Tibial nerve (tissue), 4 donors: ENCODE measurements around the gene BRIP1. TPM values are rescaled to one million over a fixed set of nuclear protein-coding genes. Genes with fewer than 3 reads are reported as not detected.
"Not testable (repeated sequence)": the region's sequence is repeated elsewhere in the genome, so short reads cannot be mapped to it uniquely, and the experiment has no call there.

Source experiments
- DNase-seq, 2 donors: peaks; one replicate each; pipeline ENCODE4 v3.0.0-alpha.2; 2019; ENCODE audit warnings: low spot score in 2 of 2
- H3K27ac ChIP-seq, 4 donors: fragments of 200-600 bp; sonication (generic) in 3 of 4; one replicate each; pipeline ENCODE4 v1.5.1; 2017 to 2019; ENCODE audit warnings: mild to moderate bottlenecking in 1 of 4
- H3K27me3 ChIP-seq, 2 donors: fragments of 200-600 bp; sonication (generic) in 1 of 2; one replicate each; pipeline versions ENCODE4 v1.5.1 to v1.6.0; 2017 to 2019
- H3K36me3 ChIP-seq, 3 donors: fragments of 200-600 bp; sonication (generic); one replicate each; pipeline ENCODE4 v1.5.1; 2018 to 2019
- H3K4me1 ChIP-seq, 4 donors: fragments of 200-600 bp; sonication (generic) in 3 of 4; one replicate each; pipeline ENCODE4 v1.5.1; 2017 to 2019
- H3K4me3 ChIP-seq, 4 donors: fragments of 200-600 bp; sonication (generic) in 3 of 4; one replicate each; pipeline ENCODE4 v1.5.1; 2017 to 2019; ENCODE audit warnings: mild to moderate bottlenecking in 1 of 4, moderate library complexity in 1 of 4
- H3K9me3 ChIP-seq, 4 donors: fragments of 200-600 bp; sonication (generic) in 3 of 4; one replicate each; pipeline ENCODE4 v1.5.1; 2017 to 2019
- CTCF ChIP-seq, 5 experiments: fragments of 200-600 bp in 3 of 5; fragments of 450-650 bp in 2 of 5; sonication (generic) in 3 of 5; IDR thresholded peaks; one replicate each; pipeline ENCODE4 v1.5.1; 2016 to 2019; ENCODE audit warnings: antibody characterized with exemption in 5 of 5, mild to moderate bottlenecking in 3 of 5, moderate library complexity in 2 of 5
- EP300 ChIP-seq, 2 donors: sonication (generic); formaldehyde crosslinking; IDR thresholded peaks; one replicate each; pipeline ENCODE4 v1.6.1; 2017; ENCODE audit warnings: antibody characterized with exemption in 2 of 2, mild to moderate bottlenecking in 1 of 2
- POLR2A ChIP-seq, 2 donors: fragments of 450-650 bp; IDR thresholded peaks; one replicate each; pipeline ENCODE4 v1.6.1; 2017; ENCODE audit warnings: antibody characterized with exemption in 2 of 2, mild to moderate bottlenecking in 2 of 2, moderate library complexity in 2 of 2
- WGBS, 2 donors: methylation state at CpG; one replicate each; pipeline ENCODE4 v1.1.5; 2018; 5-methylcytosine and 5-hydroxymethylcytosine counted together
- total RNA-seq, 4 donors: library from RNA; depleted of rRNA; stranded (reverse); fragments of >200 nt; gene quantifications; one replicate each; pipeline ENCODE4 v1.1.0, GENCODE V29; 2016

BRIP1 gene
- total RNA-seq, 4 donors from 2014 or later = 0.42 to 3.9 (median 0.89) TPM

- Histone ChIP-seq H3K9me3 (peaks cover 0 to 10% (median 0%) of the 10 kb centered on the region in 4 donors), H3K36me3 (no peaks in the 10 kb centered on the region), H3K4me1 (no peaks in the 10 kb centered on the region), H3K27ac (no peak overlapping the region), H3K27me3 (no peaks in the 10 kb centered on the region), H3K4me3 (no peak overlapping the region)
- WGBS, 2 donors = 80 to 86% methylated on average over 6 of the region's 6 CpGs
- TF ChIP-seq POLR2A (IDR thresholded peaks at IDR 0.05) = no peak
- no peak for TF ChIP-seq CTCF (IDR thresholded peaks at IDR 0.05)
- no peak for TF ChIP-seq EP300 (IDR thresholded peaks at IDR 0.05)
- no peak for DNase-seq
Measured at GRCh38 chr17:61822326-61823285, 40.7 kb downstream of the BRIP1 start.

GRCh38 chr17:61821655-61822054 is 41.7 kb downstream of the BRIP1 start:
- TF ChIP-seq POLR2A (IDR thresholded peaks at IDR 0.05) = no peak
- no peak for TF ChIP-seq EP300 (IDR thresholded peaks at IDR 0.05)
- TF ChIP-seq CTCF (IDR thresholded peaks at IDR 0.05) = no peak
- peaks cover 0 to 4% (median 0%) of the 10 kb centered on the region in 4 donors for H3K9me3 ChIP-seq
- no peak overlapping the region for H3K27ac ChIP-seq
- no peak overlapping the region for H3K4me3 ChIP-seq
- H3K4me1 ChIP-seq = no peaks in the 10 kb centered on the region
- 75 to 98% methylated on average over 4 of the region's 4 CpGs for WGBS, 2 donors
- no peaks in the 10 kb centered on the region for H3K27me3 ChIP-seq
- no peaks in the 10 kb centered on the region for H3K36me3 ChIP-seq
- DNase-seq = no peak

GRCh38 chr17:61819265-61819664 is 44.1 kb downstream of the BRIP1 start:
- not testable (repeated sequence) for H3K27me3 ChIP-seq, H3K4me1 ChIP-seq, H3K9me3 ChIP-seq, H3K36me3 ChIP-seq, H3K27ac ChIP-seq, H3K4me3 ChIP-seq, DNase-seq
- 94 to 95% methylated on average over 3 of the region's 3 CpGs for WGBS, 2 donors

GRCh38 chr17:61818225-61818624 is 45.1 kb downstream of the BRIP1 start:
- no peaks in the 10 kb centered on the region for H3K36me3 ChIP-seq
- H3K27me3 ChIP-seq = no peaks in the 10 kb centered on the region
- TF ChIP-seq EP300 (IDR thresholded peaks at IDR 0.05) = no peak
- H3K27ac ChIP-seq = no peak overlapping the region
- H3K4me1 ChIP-seq = no peaks in the 10 kb centered on the region
- peaks cover 0 to 4% (median 0%) of the 10 kb centered on the region in 4 donors for H3K9me3 ChIP-seq
- DNase-seq = no peak
- no peak overlapping the region for H3K4me3 ChIP-seq

GRCh38 chr17:61817452-61817851 is 45.9 kb downstream of the BRIP1 start:
- no peak for DNase-seq
- Histone ChIP-seq H3K4me3 (no peak overlapping the region), H3K27ac (no peak overlapping the region), H3K27me3 (no peaks in the 10 kb centered on the region), H3K4me1 (no peaks in the 10 kb centered on the region), H3K9me3 (peaks cover 0 to 4% (median 0%) of the 10 kb centered on the region in 4 donors), H3K36me3 (no peaks in the 10 kb centered on the region)
- TF ChIP-seq CTCF (IDR thresholded peaks at IDR 0.05) = no peak
- no peak for TF ChIP-seq POLR2A (IDR thresholded peaks at IDR 0.05)
- 97% methylated on average over 3 of the region's 3 CpGs for WGBS, 2 donors

GRCh38 chr17:61816538-61816937 is 46.8 kb downstream of the BRIP1 start:
- TF ChIP-seq POLR2A (IDR thresholded peaks at IDR 0.05) (no peak), EP300 (IDR thresholded peaks at IDR 0.05) (no peak), CTCF (IDR thresholded peaks at IDR 0.05) (no peak)
- DNase-seq = no peak
- no peak overlapping the region for H3K27ac ChIP-seq
- peaks cover 0 to 4% (median 0%) of the 10 kb centered on the region in 4 donors for H3K9me3 ChIP-seq
- H3K27me3 ChIP-seq = no peaks in the 10 kb centered on the region
- H3K36me3 ChIP-seq = no peaks in the 10 kb centered on the region
- WGBS, 2 donors = 65 to 67% methylated on average over 4 of the region's 4 CpGs
- H3K4me1 ChIP-seq = no peaks in the 10 kb centered on the region
- no peak overlapping the region for H3K4me3 ChIP-seq
